ENCODE measurements around the gene CD276.
"Not testable (repeated sequence)": the region's sequence is repeated elsewhere in the genome, so short reads cannot be mapped to it uniquely, and the experiment has no call there.

Gene CD276

GRCh38 chr15:73684581-73685455 is 635 bp downstream of the CD276 start:
- DNase-seq: peak in 1 of 2 experiments; percentile 54

GRCh38 chr15:73685981-73686380 is 1.8 kb downstream of the CD276 start:
- DNase-seq: no peak

GRCh38 chr15:73686781-73687256 is 2.6 kb downstream of the CD276 start:
- DNase-seq: no peak

- no peak for DNase-seq
These were observed 3.2 kb downstream of the CD276 start for GRCh38 chr15:73687351-73687750.

- DNase-seq: no peak
These were observed 4.3 kb downstream of the CD276 start for GRCh38 chr15:73688455-73688854.

- DNase-seq: peak in 1 of 2 experiments; percentile 6
These were observed 7.2 kb downstream of the CD276 start for GRCh38 chr15:73691396-73691795.

- DNase-seq: no peak
These were observed 10.2 kb downstream of the CD276 start for GRCh38 chr15:73694419-73694818.

GRCh38 chr15:73695773-73696640 is 11.8 kb downstream of the CD276 start:
- DNase-seq: no peak

GRCh38 chr15:73696641-73697001 is 12.4 kb downstream of the CD276 start:
- DNase-seq: no peak

- DNase-seq: no peak
These were observed 12.9 kb downstream of the CD276 start for GRCh38 chr15:73697033-73697467.

GRCh38 chr15:73699249-73700040 is 15.3 kb downstream of the CD276 start:
- no peak for DNase-seq

- peak; percentile 48 to 85 for DNase-seq
These were observed 16.1 kb downstream of the CD276 start for GRCh38 chr15:73700041-73700842.

GRCh38 chr15:73702311-73703239 is 18.4 kb downstream of the CD276 start:
- DNase-seq: not testable (repeated sequence)

GRCh38 chr15:73703601-73704000 is 19.4 kb downstream of the CD276 start:
- not testable (repeated sequence) for DNase-seq

- not testable (repeated sequence) for DNase-seq
These were observed 20.1 kb downstream of the CD276 start for GRCh38 chr15:73704142-73704868.

- DNase-seq: peak in 1 of 2 experiments; percentile 79
These were observed 20.9 kb downstream of the CD276 start for GRCh38 chr15:73704869-73705645.

- DNase-seq: no peak
These were observed 24.5 kb downstream of the CD276 start for GRCh38 chr15:73708691-73709090.

- no peak for DNase-seq
These were observed 25.1 kb downstream of the CD276 start for GRCh38 chr15:73709241-73709640.

- DNase-seq: no peak
These were observed 25.5 kb downstream of the CD276 start for GRCh38 chr15:73709686-73710085.

Measured in NCI-H526 (cell line).